Right renal pelvis (tissue), 4 donors: Measurements from ENCODE around the gene DMBX1. TPM values are rescaled to one million over a fixed set of nuclear protein-coding genes. Genes with fewer than 3 reads are reported as not detected.

ENCODE experiments used
- DNase-seq, 4 donors: peaks; one replicate each; pipeline ENCODE4 v3.0.0-alpha.2; 2013; ENCODE audit warnings: low read depth in 4 of 4, low spot score in 3 of 4, missing footprints in 1 of 4
- polyA plus RNA-seq, 4 donors: library from polyadenylated mRNA; unstranded; fragments of 120-200 nt; gene quantifications; one replicate each; pipeline ENCODE4 v1.2.1, GENCODE V29; 2013; ENCODE audit not compliant: insufficient read length in 4 of 4

The DMBX1 gene
- polyA plus RNA-seq, 4 donors = 0.01 to 0.06 TPM; not detected in 2

DNA sequence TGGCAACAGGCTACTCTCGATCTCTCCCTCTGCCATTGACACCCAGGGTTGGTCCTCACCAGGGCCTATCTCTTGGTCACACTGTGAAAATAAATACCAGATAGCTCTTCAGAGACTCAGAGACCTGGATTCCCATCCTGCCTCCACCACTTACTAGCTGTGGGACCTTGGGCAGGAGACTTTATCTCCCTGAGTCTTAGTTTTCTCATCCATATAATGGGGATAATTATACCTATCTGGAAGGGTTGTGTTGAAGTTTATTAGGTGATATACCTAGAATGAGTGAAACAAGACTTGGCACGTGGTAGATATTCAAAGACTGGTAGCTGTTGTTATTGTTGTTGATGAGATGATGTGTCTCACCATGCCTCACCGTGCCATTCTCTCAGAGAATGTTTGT lies 7.4 kb downstream of the DMBX1 start:
- DNase-seq = no peak

DNA sequence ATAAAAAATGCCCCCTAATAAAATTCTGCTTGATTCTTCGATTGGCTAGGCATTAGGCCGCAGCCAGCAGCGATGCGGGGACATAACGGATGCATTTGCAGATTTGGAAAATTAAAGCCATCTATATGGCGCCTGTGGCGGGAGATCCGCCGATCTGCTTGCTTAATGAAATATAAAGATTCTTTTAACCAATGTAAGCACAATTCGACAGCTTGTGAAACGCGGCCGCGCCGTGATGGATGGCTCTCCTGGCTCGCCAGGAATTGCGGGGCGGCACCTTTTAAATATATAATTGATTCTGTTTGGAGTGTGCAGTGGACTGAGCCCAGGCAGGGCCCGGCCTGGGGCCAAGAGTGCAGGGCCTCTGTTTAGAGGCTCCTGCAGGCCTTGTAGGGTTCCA lies 8.0 kb downstream of the DMBX1 start:
- DNase-seq = no peak

GRCh38 chr1:46501528-46501927 lies 11.9 kb downstream of the DMBX1 start:
- DNase-seq = no peak

DNA sequence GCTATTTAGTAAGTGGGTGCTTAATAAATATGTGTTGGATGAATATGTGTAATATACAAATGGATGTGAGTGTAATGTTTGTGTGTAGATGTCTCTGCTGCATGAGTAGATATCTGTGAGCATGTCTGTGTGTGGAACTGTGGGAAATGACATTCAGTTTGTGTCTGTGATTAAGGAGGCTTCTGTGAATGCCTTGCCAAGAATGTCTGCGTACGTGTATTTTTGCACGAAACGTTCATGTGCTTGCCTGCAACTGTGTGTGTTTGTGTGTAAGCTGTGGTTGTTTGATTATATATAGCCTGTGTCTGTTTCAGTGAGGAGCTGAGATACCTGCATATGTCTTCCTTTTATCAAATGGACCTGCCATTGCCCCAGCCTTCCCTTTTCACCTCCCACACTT lies 13.8 kb downstream of the DMBX1 start:
- no peak for DNase-seq

GRCh38 chr1:46506470-46507219 lies 17.0 kb downstream of the DMBX1 start:
- no peak for DNase-seq

DNA sequence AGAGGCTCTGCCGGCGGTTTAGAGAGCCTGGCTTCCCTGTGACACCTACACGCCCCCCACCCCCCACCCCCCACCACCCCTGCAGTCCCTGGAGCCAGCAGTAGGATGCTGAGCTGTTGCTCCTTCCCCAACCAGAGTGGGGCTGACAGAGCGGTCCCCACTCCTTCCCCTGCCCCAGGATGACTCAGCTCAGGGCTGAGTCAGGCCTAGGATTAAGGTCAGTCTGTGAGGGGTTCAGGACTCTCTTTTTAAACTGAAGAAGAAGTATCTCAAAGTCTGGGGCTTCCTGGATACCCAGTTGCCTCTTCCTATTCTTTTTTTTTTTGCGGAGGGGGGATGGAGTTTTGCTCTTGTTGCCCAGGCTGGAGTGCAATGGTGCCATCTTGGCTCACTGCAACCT lies 19.1 kb downstream of the DMBX1 start:
- DNase-seq = no peak

- DNase-seq = no peak
These were observed 20.8 kb downstream of the DMBX1 start for GRCh38 chr1:46510341-46510997.

- no peak for DNase-seq
These were observed 21.3 kb downstream of the DMBX1 start for GRCh38 chr1:46510998-46511365.

DNA sequence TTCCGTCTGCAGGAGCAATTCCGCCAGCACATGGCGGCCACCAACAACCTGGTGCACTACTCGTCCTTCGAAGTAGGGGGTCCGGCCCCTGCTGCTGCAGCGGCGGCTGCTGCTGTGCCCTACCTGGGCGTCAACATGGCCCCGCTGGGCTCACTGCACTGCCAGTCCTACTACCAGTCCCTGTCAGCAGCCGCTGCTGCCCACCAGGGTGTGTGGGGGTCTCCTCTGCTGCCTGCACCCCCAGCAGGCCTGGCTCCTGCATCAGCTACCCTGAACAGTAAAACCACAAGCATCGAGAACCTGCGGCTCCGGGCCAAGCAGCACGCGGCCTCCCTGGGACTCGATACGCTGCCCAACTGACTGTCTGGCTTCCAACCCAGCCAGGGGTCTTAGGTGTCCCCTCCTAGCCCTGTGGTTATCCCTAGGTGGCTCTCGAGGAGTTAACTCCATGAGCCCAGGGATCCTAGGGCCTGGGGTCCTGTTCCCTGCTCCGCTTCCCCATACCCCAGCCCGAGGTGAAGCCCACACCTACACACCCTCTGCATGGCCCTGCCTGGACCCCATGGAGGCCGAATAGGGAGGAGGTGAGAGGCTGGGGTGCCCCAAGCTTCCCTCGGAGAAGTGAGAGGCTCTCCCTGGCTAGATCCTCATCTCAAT lies 22.6 kb downstream of the DMBX1 start:
- no peak for DNase-seq

DNA sequence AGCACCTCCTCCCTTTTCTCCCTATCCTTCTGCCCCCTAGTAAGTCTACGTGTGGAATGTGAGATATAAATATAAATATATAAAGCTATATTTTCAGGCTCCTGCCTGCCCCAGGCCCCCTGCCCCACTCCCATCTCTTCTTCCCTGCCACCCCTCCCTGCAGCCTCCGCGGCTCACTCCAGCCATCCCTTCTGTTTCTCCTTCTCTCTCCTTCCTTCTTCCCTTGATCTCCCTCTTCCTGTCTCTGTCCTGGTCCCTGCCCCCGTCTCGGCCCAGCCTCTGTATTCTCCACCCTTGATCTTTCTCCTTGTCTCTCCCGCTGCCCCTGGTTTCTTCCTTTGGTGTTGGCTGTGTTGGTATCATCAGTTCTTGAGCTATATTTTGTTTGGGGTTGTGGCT lies 23.2 kb downstream of the DMBX1 start:
- no peak for DNase-seq

DNA sequence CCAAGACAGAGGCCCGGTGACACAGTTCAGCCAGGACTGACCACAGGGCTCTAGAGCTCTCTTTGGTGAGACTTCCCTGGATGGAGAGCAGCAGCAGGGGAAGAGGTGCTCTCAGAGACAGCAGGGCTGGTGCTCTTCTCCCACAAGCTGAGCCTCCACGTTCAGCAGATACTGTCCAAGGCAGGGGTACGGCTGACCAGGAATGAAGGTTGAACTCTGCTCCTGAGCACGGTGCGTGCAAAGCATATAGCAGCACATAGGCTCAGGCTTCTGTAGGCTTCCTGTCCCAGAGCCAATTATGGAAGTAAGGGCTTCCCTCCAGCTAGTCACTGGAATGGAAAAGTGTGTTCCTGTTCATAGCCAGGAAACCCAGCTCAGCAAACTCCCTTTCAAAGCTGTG lies 23.9 kb downstream of the DMBX1 start:
- DNase-seq = no peak

DNA sequence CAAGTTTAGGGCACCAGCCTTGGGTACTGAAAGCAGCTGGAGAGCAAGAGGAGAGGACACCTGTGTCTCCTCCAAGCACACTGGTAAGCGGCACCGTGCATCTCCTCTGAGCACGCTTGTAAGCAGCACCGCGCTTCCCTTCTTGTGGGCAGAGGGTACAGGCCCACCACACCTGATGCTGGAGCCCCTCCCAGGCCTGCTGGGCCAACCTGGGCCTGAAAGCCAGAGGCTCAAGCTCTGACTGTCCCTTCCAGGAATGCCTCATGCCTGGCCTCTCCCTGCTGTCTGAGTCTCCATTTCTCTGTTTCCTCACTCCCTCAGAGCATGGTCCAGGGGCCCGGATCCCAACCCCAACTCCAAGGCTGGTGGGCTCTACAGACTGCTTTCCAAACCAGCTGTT lies 25.9 kb downstream of the DMBX1 start:
- no peak for DNase-seq

DNA sequence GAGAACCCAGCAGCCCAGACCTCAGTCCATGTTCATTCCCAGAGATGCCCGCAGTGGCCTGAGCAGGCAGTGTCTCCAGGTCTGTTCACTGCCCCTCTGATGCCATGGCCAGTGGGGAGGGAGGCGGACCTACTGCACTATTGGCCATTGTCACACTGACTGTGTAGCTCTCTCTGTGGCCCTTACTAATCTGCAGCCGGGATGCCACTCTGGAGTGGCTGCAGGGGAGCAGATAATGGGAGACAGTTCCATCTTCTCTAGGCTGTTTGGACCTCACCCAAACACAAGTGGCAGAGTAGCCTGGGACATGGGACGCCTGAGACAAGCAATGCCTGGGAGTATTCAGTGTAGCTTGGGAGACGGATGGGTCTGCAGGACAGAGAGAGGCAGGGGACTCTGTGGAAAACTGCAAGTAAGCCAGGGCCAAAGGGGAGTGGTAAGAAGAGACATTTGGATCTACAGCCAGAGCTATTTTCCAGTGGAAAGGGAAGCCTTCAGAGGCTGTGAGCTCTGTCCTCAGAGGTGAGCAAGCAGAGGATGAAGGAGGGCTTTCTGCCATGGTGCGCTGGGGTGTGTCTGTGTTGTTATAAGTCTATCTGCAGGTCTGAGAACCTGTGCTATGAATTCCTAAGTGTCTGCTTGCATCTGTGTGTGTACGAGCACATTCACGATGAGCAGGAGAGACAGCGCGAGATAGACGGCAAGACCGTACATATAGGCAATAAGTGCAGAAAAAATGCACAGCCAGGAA lies 26.7 kb downstream of the DMBX1 start:
- no peak for DNase-seq

GRCh38 chr1:46517010-46517600 lies 27.5 kb downstream of the DMBX1 start:
- no peak for DNase-seq

GRCh38 chr1:46517932-46518498 lies 28.4 kb downstream of the DMBX1 start:
- DNase-seq = no peak

DNA sequence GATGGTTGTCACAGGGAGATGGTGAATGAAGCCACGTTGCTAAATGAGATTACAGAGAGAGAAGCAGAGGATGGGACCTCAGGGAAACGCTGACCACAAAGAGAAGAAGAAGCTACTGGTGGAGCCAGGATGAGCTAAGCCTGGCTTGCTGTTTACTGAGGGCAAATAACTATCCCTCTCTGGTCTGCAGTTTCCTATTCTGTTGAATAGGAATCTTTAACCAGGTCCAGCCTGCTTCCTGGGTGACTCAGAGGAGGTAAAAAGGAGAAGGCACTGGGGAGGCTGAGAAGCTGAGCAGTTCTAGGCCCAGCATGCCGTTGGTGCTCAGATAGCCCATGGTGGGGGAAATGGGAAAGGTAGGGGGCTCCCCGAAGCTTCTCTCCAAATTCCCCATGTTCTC lies 29.6 kb downstream of the DMBX1 start:
- no peak for DNase-seq

DNA sequence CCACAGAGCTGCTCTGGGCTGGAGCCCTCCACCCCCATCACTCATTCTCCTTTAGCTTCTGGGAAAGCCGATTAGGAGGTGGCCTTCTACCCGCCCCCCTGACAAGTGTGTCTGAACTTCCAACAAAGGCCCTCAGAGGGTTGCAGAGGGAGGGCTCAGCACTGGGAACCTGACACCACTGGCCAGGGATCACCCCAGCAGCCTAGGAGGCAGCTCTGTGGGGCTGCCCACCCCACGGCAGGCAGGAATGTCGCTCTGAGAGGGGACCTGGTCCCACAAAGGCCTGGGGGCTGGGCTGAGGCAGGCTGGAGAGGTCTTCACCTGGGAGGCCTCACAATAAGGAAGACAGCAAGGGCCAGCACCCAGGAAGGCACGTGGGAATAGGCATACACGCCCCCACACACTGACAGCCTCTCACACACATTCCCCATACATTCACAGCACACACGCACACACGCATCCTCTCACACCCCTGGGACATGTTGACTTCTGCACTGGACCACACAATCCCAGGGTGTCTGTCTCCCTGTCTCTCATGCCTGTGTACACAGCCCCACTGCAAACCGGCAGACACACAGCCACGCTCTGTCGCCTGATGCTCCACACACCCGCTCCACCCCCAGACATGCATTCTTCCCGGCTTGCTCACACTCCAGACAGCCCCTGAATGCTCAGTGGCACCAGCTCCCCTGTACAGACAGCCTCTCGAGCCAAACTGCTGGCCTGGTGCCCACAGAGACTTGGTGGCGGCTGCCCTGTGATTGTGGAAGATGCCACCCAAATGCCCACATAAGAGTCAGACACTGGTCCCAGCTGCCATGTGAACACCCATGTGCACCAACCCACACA lies 30.7 kb downstream of the DMBX1 start:
- DNase-seq = no peak

DNA sequence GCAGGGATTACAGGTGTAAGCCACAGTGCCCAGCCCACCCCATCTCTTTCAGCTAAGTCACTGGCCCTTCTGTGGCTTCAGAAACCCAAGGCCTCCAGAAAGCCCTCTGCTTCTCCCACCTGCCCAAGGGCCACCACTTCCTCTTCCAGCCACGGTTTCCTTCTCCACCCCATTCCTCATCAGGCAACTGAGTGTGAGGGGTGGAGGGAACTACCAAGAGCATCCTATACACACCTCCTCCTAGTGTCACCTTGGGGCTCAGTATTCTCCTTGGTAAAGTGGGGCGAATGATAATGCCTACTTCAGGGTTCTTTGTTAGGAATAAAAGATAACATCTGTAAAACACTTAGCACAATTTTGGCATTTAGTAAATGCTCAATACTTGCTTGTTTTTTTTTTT lies 31.8 kb downstream of the DMBX1 start:
- no peak for DNase-seq

- no peak for DNase-seq
These were observed 32.7 kb downstream of the DMBX1 start for GRCh38 chr1:46522184-46522968.
